IPS DF 6.9 (cell line): ENCODE measurements around the gene ZPBP2.
A peak's percentile ranks its signal among the peaks of the same experiment; 100 is the strongest.
"Not testable (repeated sequence)": the region's sequence is repeated elsewhere in the genome, so short reads cannot be mapped to it uniquely, and the experiment has no call there.

Experiments
- DNase-seq: peaks from one replicate; pipeline ENCODE4 v3.0.0-alpha.2; 2013; ENCODE audit warnings: low read depth, low spot score
- H3K27ac ChIP-seq: one replicate; pipeline ENCODE4 v1.5.1; 2013; ENCODE audit warnings: low read length, control low read depth
- H3K27me3 ChIP-seq: 2 replicates; pipeline ENCODE4 v1.6.1; 2013; ENCODE audit warnings: mild to moderate bottlenecking, low read length; ENCODE audit not compliant: control insufficient read depth, insufficient read depth
- H3K36me3 ChIP-seq: 2 replicates; pipeline ENCODE4 v1.6.1; 2013; ENCODE audit warnings: low read length; ENCODE audit not compliant: control insufficient read depth, insufficient read depth
- H3K4me1 ChIP-seq: 2 replicates; pipeline ENCODE4 v1.6.1; 2013; ENCODE audit warnings: low read length; ENCODE audit not compliant: control insufficient read depth, insufficient read depth
- H3K4me3 ChIP-seq: 2 replicates; pipeline ENCODE4 v1.5.1; 2013; ENCODE audit warnings: mild to moderate bottlenecking, low read length
- H3K9me3 ChIP-seq: 2 replicates; pipeline ENCODE4 v1.6.1; 2013; ENCODE audit warnings: low read length, inconsistent platforms; ENCODE audit not compliant: control insufficient read depth, insufficient read depth
- WGBS: extraction: QIAGEN DNeasy Blood & Tissue Kit; methylation state at CpG from one replicate; pipeline ENCODE4 v1.1.7; 2013; ENCODE audit warnings: mixed read lengths, missing lambda C conversion rate; ENCODE audit not compliant: insufficient read length, insufficient coverage; 5-methylcytosine and 5-hydroxymethylcytosine counted together

ZPBP2 gene

GRCh38 chr17:39854909-39855308, 13.1 kb upstream of the ZPBP2 start:
- Histone ChIP-seq H3K4me1 (no peaks in the 10 kb centered on the region), H3K4me3 (no peak overlapping the region), H3K36me3 (no peaks in the 10 kb centered on the region), H3K27ac (no peak overlapping the region), H3K9me3 (no peaks in the 10 kb centered on the region), H3K27me3 (no peaks in the 10 kb centered on the region)
- no CpG with 5 or more reads among the region's 2 CpGs for WGBS
- DNase-seq, result no peak

- H3K4me3 ChIP-seq, H3K27me3 ChIP-seq, H3K9me3 ChIP-seq, H3K4me1 ChIP-seq, DNase-seq, H3K36me3 ChIP-seq, H3K27ac ChIP-seq: not testable (repeated sequence)
- WGBS, result no CpG with 5 or more reads among the region's 9 CpGs
Observed at GRCh38 chr17:39855911-39856649, 11.9 kb upstream of the ZPBP2 start.

GRCh38 chr17:39861235-39861634, 6.8 kb upstream of the ZPBP2 start:
- Histone ChIP-seq H3K9me3 (no peaks in the 10 kb centered on the region), H3K4me1 (no peaks in the 10 kb centered on the region), H3K4me3 (no peak overlapping the region), H3K36me3 (no peaks in the 10 kb centered on the region), H3K27me3 (peaks cover 12% of the 10 kb centered on the region; the same call in 1 of the 2 replicates), H3K27ac (no peak overlapping the region)
- DNase-seq, result no peak
- WGBS, result no CpG with 5 or more reads among the region's 5 CpGs

GRCh38 chr17:39863244-39863917, 4.6 kb upstream of the ZPBP2 start:
- Histone ChIP-seq H3K4me3 (no peak overlapping the region), H3K27ac (no peak overlapping the region), H3K36me3 (peaks cover 3% of the 10 kb centered on the region; the same call in 1 of the 2 replicates), H3K4me1 (no peaks in the 10 kb centered on the region), H3K27me3 (peaks cover 12% of the 10 kb centered on the region; the same call in 1 of the 2 replicates), H3K9me3 (no peaks in the 10 kb centered on the region)
- WGBS, result no CpG with 5 or more reads among the region's 7 CpGs
- DNase-seq, result no peak

- Histone ChIP-seq H3K9me3 (no peaks in the 10 kb centered on the region), H3K27ac (no peak within 1 kb of the TSS), H3K36me3 (peaks cover 3% of the 10 kb centered on the region; the same call in 1 of the 2 replicates), H3K4me1 (no peaks in the 10 kb centered on the region), H3K4me3 (no peak within 1 kb of the TSS), H3K27me3 (peaks cover 12% of the 10 kb centered on the region; the same call in 1 of the 2 replicates)
- DNase-seq, result peak; percentile 39
- no CpG with 5 or more reads among the region's 50 CpGs for WGBS
Observed at GRCh38 chr17:39863918-39864746, 3.9 kb upstream of the ZPBP2 start, which contains the start of gene IKZF3. IKZF3 (minus strand) TSS chr17:39864312; CDS start chr17:39864126, 186 bp downstream.

- Histone ChIP-seq H3K9me3 (no peaks in the 10 kb centered on the region), H3K4me1 (no peaks in the 10 kb centered on the region), H3K27me3 (peaks cover 12% of the 10 kb centered on the region; the same call in 1 of the 2 replicates), H3K4me3 (no peak overlapping the region), H3K36me3 (peaks cover 3% of the 10 kb centered on the region; the same call in 1 of the 2 replicates), H3K27ac (no peak overlapping the region)
- WGBS, result no CpG with 5 or more reads among the region's 8 CpGs
- no peak for DNase-seq
Observed at GRCh38 chr17:39866013-39866730, 1.8 kb upstream of the ZPBP2 start.

- H3K4me3 ChIP-seq, result no peak overlapping the region
Observed at GRCh38 chr17:39867084-39867879, 720 bp upstream of the ZPBP2 start.

GRCh38 chr17:39868554-39868942, 546 bp downstream of the ZPBP2 start:
- no peak for DNase-seq
- Histone ChIP-seq H3K27ac (no peak overlapping the region), H3K4me3 (no peak overlapping the region), H3K9me3 (no peaks in the 10 kb centered on the region), H3K27me3 (peaks cover 9% of the 10 kb centered on the region; the same call in 1 of the 2 replicates), H3K36me3 (peaks cover 3% of the 10 kb centered on the region; the same call in 1 of the 2 replicates), H3K4me1 (no peaks in the 10 kb centered on the region)
- no CpG with 5 or more reads among the region's 17 CpGs for WGBS

More at GRCh38 chr17:39867084-39867879, 720 bp upstream of the ZPBP2 start:
- no CpG with 5 or more reads among the region's 21 CpGs for WGBS
- peaks cover 12% of the 10 kb centered on the region; the same call in 1 of the 2 replicates for H3K27me3 ChIP-seq
- H3K4me1 ChIP-seq, result no peaks in the 10 kb centered on the region
- H3K36me3 ChIP-seq, result peaks cover 3% of the 10 kb centered on the region; the same call in 1 of the 2 replicates
- no peaks in the 10 kb centered on the region for H3K9me3 ChIP-seq
- no peak for DNase-seq
- no peak overlapping the region for H3K27ac ChIP-seq

GRCh38 chr17:39870776-39871175, 2.8 kb downstream of the ZPBP2 start:
- WGBS, result no CpG with 5 or more reads among the region's 1 CpG
- Histone ChIP-seq H3K27ac (no peak overlapping the region), H3K36me3 (peaks cover 3% of the 10 kb centered on the region; the same call in 1 of the 2 replicates), H3K4me3 (no peak overlapping the region), H3K4me1 (no peaks in the 10 kb centered on the region), H3K9me3 (no peaks in the 10 kb centered on the region), H3K27me3 (no peaks in the 10 kb centered on the region)
- no peak for DNase-seq
